Right lobe of liver (tissue), 4 donors: ENCODE results near the gene HELZ2.

Source experiments
- POLR2A ChIP-seq: fragments of 450-650 bp; IDR thresholded peaks from one replicate; pipeline ENCODE4 v1.6.1; 2017; ENCODE audit warnings: antibody characterized with exemption, mild to moderate bottlenecking
- TF ChIP-seq, protein P1 (sequence below), 4 donors: fragments of 200-600 bp in 3 of 4; fragments of 450-650 bp in 1 of 4; IDR thresholded peaks; one replicate each; pipeline versions ENCODE4 v1.5.1 to v1.8.0; 2016 to 2022; ENCODE audit warnings: antibody characterized with exemption in 4 of 4, mild to moderate bottlenecking in 2 of 4
- donor health status: DM: no; HTN: no; CAD: no.
- donor health status: DM: no; HTN: no; CAD: no.
- donor health status: DM: no; HTN: yes; CAD: no.

GRCh38 chr20:63544958-63545516, 29.0 kb downstream of the HELZ2 start:
- TF ChIP-seq POLR2A: no peak
- TF ChIP-seq, protein P1, sequence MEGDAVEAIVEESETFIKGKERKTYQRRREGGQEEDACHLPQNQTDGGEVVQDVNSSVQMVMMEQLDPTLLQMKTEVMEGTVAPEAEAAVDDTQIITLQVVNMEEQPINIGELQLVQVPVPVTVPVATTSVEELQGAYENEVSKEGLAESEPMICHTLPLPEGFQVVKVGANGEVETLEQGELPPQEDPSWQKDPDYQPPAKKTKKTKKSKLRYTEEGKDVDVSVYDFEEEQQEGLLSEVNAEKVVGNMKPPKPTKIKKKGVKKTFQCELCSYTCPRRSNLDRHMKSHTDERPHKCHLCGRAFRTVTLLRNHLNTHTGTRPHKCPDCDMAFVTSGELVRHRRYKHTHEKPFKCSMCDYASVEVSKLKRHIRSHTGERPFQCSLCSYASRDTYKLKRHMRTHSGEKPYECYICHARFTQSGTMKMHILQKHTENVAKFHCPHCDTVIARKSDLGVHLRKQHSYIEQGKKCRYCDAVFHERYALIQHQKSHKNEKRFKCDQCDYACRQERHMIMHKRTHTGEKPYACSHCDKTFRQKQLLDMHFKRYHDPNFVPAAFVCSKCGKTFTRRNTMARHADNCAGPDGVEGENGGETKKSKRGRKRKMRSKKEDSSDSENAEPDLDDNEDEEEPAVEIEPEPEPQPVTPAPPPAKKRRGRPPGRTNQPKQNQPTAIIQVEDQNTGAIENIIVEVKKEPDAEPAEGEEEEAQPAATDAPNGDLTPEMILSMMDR (IDR thresholded peaks at IDR 0.05): no peak
